IMR-90 (cell line): Measurements from ENCODE around the gene SLC44A5. TPM values are rescaled to one million over a fixed set of nuclear protein-coding genes. Genes with fewer than 3 reads are reported as not detected.

Source experiments
- ATAC-seq: fragments of 200-7000 bp; cut with Tn5 transposase; 2 replicates; pipeline ENCODE4 v1.9.1; 2020; ENCODE audit warnings: low read depth, mild to moderate bottlenecking, moderate library complexity
- BruUV-seq: library from RNA; stranded (reverse); fragments of 400-500 nt; replicated peaks from 2 replicates; lab custom pipeline; 2021; lab: Mats Ljungman, UMichigan
- CTCF ChIA-PET: fragments of 300-600 bp; formaldehyde crosslinking; extraction: SDS; loops from one replicate; lab custom pipeline; 2021; ENCODE audit warnings: antibody characterized with exemption; lab: Yijun Ruan, JAX
- POLR2A ChIA-PET: fragments of 300-600 bp; sonication (Branson Sonifier 250); formaldehyde crosslinking; loops from one replicate; lab custom pipeline; 2022; ENCODE audit warnings: antibody characterized with exemption; ENCODE audit not compliant: unreplicated experiment; lab: Charles Lee
- DNase-seq: peaks from one replicate; pipeline ENCODE4 v3.0.0; 2013
- H2AFZ ChIP-seq: replicated peaks from 2 replicates; pipeline ENCODE3; 2013; ENCODE audit warnings: low read length, mild to moderate bottlenecking; ENCODE audit not compliant: poor library complexity
- H2AK5ac ChIP-seq: 2 replicates; pipeline ENCODE4 v1.6.1; 2013; ENCODE audit warnings: low read depth, low read length, inconsistent platforms
- H2AK9ac ChIP-seq: replicated peaks from 2 replicates; pipeline ENCODE3; 2013; ENCODE audit warnings: mild to moderate bottlenecking, low read depth, low read length, moderate library complexity; ENCODE audit not compliant: poor library complexity
- H2BK120ac ChIP-seq: 2 replicates; pipeline ENCODE4 v1.6.1; 2013; ENCODE audit warnings: low read depth, low read length, inconsistent platforms
- H2BK15ac ChIP-seq: 3 replicates; pipeline ENCODE4 v1.6.1; 2013; ENCODE audit warnings: low read depth, low read length, inconsistent platforms
- H2BK20ac ChIP-seq: 2 replicates; pipeline ENCODE4 v1.6.1; 2013; ENCODE audit warnings: low read depth, mild to moderate bottlenecking, inconsistent platforms, low read length, moderate library complexity
- H2BK5ac ChIP-seq: 2 replicates; pipeline ENCODE4 v1.6.1; 2013; ENCODE audit warnings: mild to moderate bottlenecking, low read depth, low read length, inconsistent platforms; ENCODE audit not compliant: poor library complexity, severe bottlenecking
- H3K14ac ChIP-seq: replicated peaks from 2 replicates; pipeline ENCODE4 v1.6.1; 2013; ENCODE audit warnings: low read depth, low read length, inconsistent platforms
- H3K18ac ChIP-seq: 2 replicates; pipeline ENCODE4 v1.6.1; 2013; ENCODE audit warnings: low read depth, low read length, control low read depth
- H3K23ac ChIP-seq: 2 replicates; pipeline ENCODE4 v1.6.1; 2013; ENCODE audit warnings: low read depth, low read length, inconsistent platforms
- H3K27ac ChIP-seq: 2 replicates; pipeline ENCODE4 v1.5.1; 2013; ENCODE audit warnings: mild to moderate bottlenecking, control low read depth, low read length; ENCODE audit not compliant: insufficient read depth
- H3K27me3 ChIP-seq: 2 replicates; pipeline ENCODE4 v1.6.1; 2013; ENCODE audit warnings: low read length; ENCODE audit not compliant: control insufficient read depth, insufficient read depth
- H3K36me3 ChIP-seq: 2 replicates; pipeline ENCODE4 v1.6.1; 2013; ENCODE audit warnings: low read length, mixed read lengths; ENCODE audit not compliant: control insufficient read depth, insufficient read depth
- H3K4ac ChIP-seq: 2 replicates; pipeline ENCODE4 v1.6.1; 2013; ENCODE audit warnings: low read depth, low read length, inconsistent platforms
- H3K4me1 ChIP-seq: 2 replicates; pipeline ENCODE4 v1.6.1; 2013; ENCODE audit warnings: low read length, mixed read lengths; ENCODE audit not compliant: control insufficient read depth, insufficient read depth
- H3K4me2 ChIP-seq: 2 replicates; pipeline ENCODE4 v1.6.1; 2013; ENCODE audit warnings: low read depth, mild to moderate bottlenecking, control low read depth, low read length, moderate library complexity
- H3K4me3 ChIP-seq: 2 replicates; pipeline ENCODE4 v1.5.1; 2013; ENCODE audit warnings: low read depth, mild to moderate bottlenecking, control low read depth, low read length, moderate library complexity; ENCODE audit not compliant: insufficient read depth
- H3K56ac ChIP-seq: 2 replicates; pipeline ENCODE4 v1.6.1; 2013; ENCODE audit warnings: low read length, inconsistent platforms; ENCODE audit not compliant: insufficient read depth; ENCODE audit errors: extremely low read depth
- H3K79me1 ChIP-seq, 2 experiments: 2 replicates each; pipeline ENCODE4 v1.6.1; 2013; ENCODE audit warnings: low read length in 2 of 2, inconsistent platforms in 1 of 2, low read depth in 1 of 2
- H3K9ac ChIP-seq: 2 replicates; pipeline ENCODE4 v1.6.1; 2013; ENCODE audit warnings: low read depth, low read length, control low read depth
- H3K9me1 ChIP-seq: 2 replicates; pipeline ENCODE4 v1.6.1; 2013; ENCODE audit warnings: low read length, inconsistent platforms; ENCODE audit not compliant: insufficient read depth
- H3K9me3 ChIP-seq: 2 replicates; pipeline ENCODE4 v1.6.1; 2013; ENCODE audit warnings: low read length; ENCODE audit not compliant: control insufficient read depth, insufficient read depth
- H4K20me1 ChIP-seq: 2 replicates; pipeline ENCODE4 v1.6.1; 2013; ENCODE audit warnings: low read length, inconsistent platforms; ENCODE audit not compliant: insufficient read depth
- H4K5ac ChIP-seq: 2 replicates; pipeline ENCODE4 v1.6.1; 2013; ENCODE audit warnings: mild to moderate bottlenecking, low read depth, low read length, control low read depth
- H4K8ac ChIP-seq, 2 experiments: 2 replicates each; pipeline ENCODE4 v1.6.1; 2013; ENCODE audit warnings: low read depth in 2 of 2, low read length in 2 of 2, control low read depth in 1 of 2, inconsistent platforms in 1 of 2
- H4K91ac ChIP-seq: 2 replicates; pipeline ENCODE4 v1.6.1; 2013; ENCODE audit warnings: low read depth, low read length, inconsistent platforms; ENCODE audit not compliant: insufficient read depth
- BHLHE40 ChIP-seq: fragments of 150-350 bp; IDR thresholded peaks from 2 replicates; pipeline ENCODE4 v1.6.1; 2016; ENCODE audit warnings: mild to moderate bottlenecking, low read depth, low read length
- CEBPB ChIP-seq: IDR thresholded peaks from 2 replicates; pipeline ENCODE4 v1.6.1; 2012; ENCODE audit warnings: low read depth, low read length, improper control_type of control experiment
- CHD1 ChIP-seq: IDR thresholded peaks from 2 replicates; pipeline ENCODE4 v1.6.1; 2012; ENCODE audit warnings: low read depth, low read length, improper control_type of control experiment
- FOS ChIP-seq: fragments of 150-350 bp; IDR thresholded peaks from 2 replicates; pipeline ENCODE4 v1.6.1; 2016; ENCODE audit warnings: low read depth, low read length
- MAFK ChIP-seq: IDR thresholded peaks from 2 replicates; pipeline ENCODE4 v1.6.1; 2012; ENCODE audit warnings: low read depth, low read length, improper control_type of control experiment
- MAZ ChIP-seq: IDR thresholded peaks from 2 replicates; pipeline ENCODE4 v1.6.1; 2012; ENCODE audit warnings: low read depth, mild to moderate bottlenecking, low read length, improper control_type of control experiment, moderate library complexity, borderline replicate concordance
- MXI1 ChIP-seq: IDR thresholded peaks from 2 replicates; pipeline ENCODE4 v1.6.1; 2012; ENCODE audit warnings: low read depth, mild to moderate bottlenecking, low read length, moderate library complexity, borderline replicate concordance
- NFE2L2 ChIP-seq: fragments of 150-350 bp; IDR thresholded peaks from 2 replicates; pipeline ENCODE4 v1.6.1; 2016; ENCODE audit warnings: low read depth, mild to moderate bottlenecking, low read length
- POLR2A ChIP-seq: IDR thresholded peaks from 2 replicates; pipeline ENCODE4 v1.6.1; 2012; ENCODE audit warnings: mild to moderate bottlenecking, low read depth, low read length
- RAD21 ChIP-seq: IDR thresholded peaks from 2 replicates; pipeline ENCODE4 v1.6.1; 2012; ENCODE audit warnings: low read length, improper control_type of control experiment
- RCOR1 ChIP-seq: IDR thresholded peaks from 2 replicates; pipeline ENCODE4 v1.6.1; 2012; ENCODE audit warnings: mild to moderate bottlenecking, low read length, improper control_type of control experiment; ENCODE audit not compliant: insufficient replicate concordance
- RFX5 ChIP-seq: IDR thresholded peaks from 2 replicates; pipeline ENCODE4 v1.8.0; 2012; ENCODE audit warnings: low read depth, mild to moderate bottlenecking, low read length, moderate library complexity
- SMC3 ChIP-seq: fragments of 150-350 bp; IDR thresholded peaks from 2 replicates; pipeline ENCODE4 v1.6.1; 2016; ENCODE audit warnings: low read depth, mild to moderate bottlenecking, antibody characterized with exemption, low read length, moderate library complexity
- WGBS, 2 experiments: methylation state at CpG; one replicate each; pipeline versions ENCODE4 v1.1.5 to v1.1.7; 2013; ENCODE audit warnings: missing lambda C conversion rate in 2 of 2; ENCODE audit not compliant: insufficient read length in 1 of 2; ENCODE audit errors: extremely low coverage in 2 of 2; 5-methylcytosine and 5-hydroxymethylcytosine counted together
- dilution Hi-C: fragments of 300-500 bp; cut with HindIII; formaldehyde crosslinking; loops from one replicate; pipeline ENCODE4 v1.14.3; 2018; ENCODE audit warnings: low sequenced_read_pairs; ENCODE audit not compliant: unreplicated experiment
- in situ Hi-C: fragments of 300-500 bp; cut with MboI; formaldehyde crosslinking; loops from 3 replicates; pipeline ENCODE4 v1.14.3; 2019; ENCODE audit warnings: low sequenced_read_pairs, inconsistent platforms, mixed read lengths
- intact Hi-C: fragments of 100-400 bp; cut with micrococcal nuclease; formaldehyde crosslinking; loops from 2 replicates; pipeline ENCODE4 v1.10.0; 2022
- polyA plus RNA-seq, 3 experiments: library from polyadenylated mRNA; depleted of rRNA; stranded (reverse); fragments of >200 nt; gene quantifications; 2 replicates each; pipeline ENCODE4 v1.2.3, GENCODE V29; 2012; ENCODE audit warnings: low replicate concordance in 1 of 3
- total RNA-seq: library from RNA; depleted of rRNA; stranded (reverse); fragments of >200 nt; gene quantifications from 2 replicates; pipeline ENCODE4 v1.2.3, GENCODE V29; 2012
- TF ChIP-seq, protein P1 (sequence below): conservative IDR thresholded peaks from 2 replicates; pipeline ENCODE4 v1.5.1; 2012; ENCODE audit warnings: mild to moderate bottlenecking, low read depth, low read length, improper control_type of control experiment
- TF ChIP-seq, protein P2 (sequence below): fragments of 150-350 bp; IDR thresholded peaks from 2 replicates; pipeline ENCODE4 v1.6.1; 2016; ENCODE audit warnings: low read depth, mild to moderate bottlenecking, low read length, moderate library complexity, borderline replicate concordance
- TF ChIP-seq, protein P3 (sequence below): fragments of 150-350 bp; IDR thresholded peaks from 2 replicates; pipeline ENCODE4 v1.6.1; 2017; ENCODE audit warnings: mild to moderate bottlenecking, antibody characterized with exemption, low read length, low read depth

The SLC44A5 gene
- total and polyA plus RNA-seq, 2 of the 4 experiments (the other 2 are of a cell fraction) = under 0.01 TPM; not detected in 1

DNA sequence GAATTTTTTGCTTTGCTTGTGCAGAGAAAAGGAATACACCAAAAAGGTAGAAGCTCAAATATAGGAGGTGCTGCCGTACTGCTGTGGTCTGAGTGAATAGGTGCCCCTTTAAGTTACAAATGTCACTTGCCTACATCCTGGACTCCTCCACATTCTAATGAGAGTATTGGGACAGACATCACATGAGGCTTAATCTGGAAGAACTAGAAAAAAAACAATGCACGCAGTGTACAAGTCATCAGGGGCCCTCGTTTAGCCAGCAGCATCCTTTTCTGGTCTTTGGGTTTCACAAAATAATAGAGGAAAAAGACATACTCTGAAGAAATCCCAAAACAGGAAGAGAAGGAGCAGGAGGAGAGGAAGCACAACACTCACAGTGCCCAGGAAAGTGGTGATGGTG, 89.3 kb downstream of the SLC44A5 start:
- H3K23ac ChIP-seq = no peak overlapping the region
- H3K27ac ChIP-seq = no peak overlapping the region
- no peak overlapping the region for H2BK5ac ChIP-seq
- no peak overlapping the region for H2AK9ac ChIP-seq
- ATAC-seq (no peak), DNase-seq (no peak)
- intact Hi-C loops (no loop called here), dilution Hi-C loops (no loop called here), in situ Hi-C loops (no loop called here)
- H3K4me1 ChIP-seq = no peaks in the 10 kb centered on the region
- H3K4ac ChIP-seq = no peak overlapping the region
- H3K18ac ChIP-seq = no peak overlapping the region
- H3K9me1 ChIP-seq = no peaks in the 10 kb centered on the region
- no peak overlapping the region for H4K5ac ChIP-seq
- no peak overlapping the region for H2AK5ac ChIP-seq
- no peaks in the 10 kb centered on the region for H4K20me1 ChIP-seq
- no CpG with 5 or more reads among the region's 3 CpGs for WGBS, 2 experiments
- no peak overlapping the region for H2AFZ ChIP-seq
- H3K4me3 ChIP-seq = no peak overlapping the region
- BruUV-seq = no TSS peak
- no peaks in the 10 kb centered on the region for H3K36me3 ChIP-seq
- no peak overlapping the region for H4K91ac ChIP-seq
- H2BK15ac ChIP-seq = no peak overlapping the region
- no peaks in the 10 kb centered on the region; the same call in 1 of the 2 replicates for H3K9me3 ChIP-seq
- H3K27me3 ChIP-seq = no peaks in the 10 kb centered on the region
- H3K79me1 ChIP-seq = no peaks in the 10 kb centered on the region
- CTCF ChIA-PET = no interaction called here
- H4K8ac ChIP-seq = no peak overlapping the region
- H2BK120ac ChIP-seq = no peak overlapping the region
- POLR2A ChIA-PET = no interaction called here
- H3K14ac ChIP-seq = no peak overlapping the region
- H3K56ac ChIP-seq = no peak overlapping the region
- H3K4me2 ChIP-seq = no peak overlapping the region
- H3K9ac ChIP-seq = no peak overlapping the region
- no peak overlapping the region for H2BK20ac ChIP-seq
- TF ChIP-seq RFX5 (no peak), SMC3 (no peak), CHD1 (no peak), MAFK (no peak), MAZ (no peak), RAD21 (no peak), MXI1 (no peak), FOS (no peak), BHLHE40 (no peak), CEBPB (no peak), RCOR1 (no peak), NFE2L2 (no peak), POLR2A (no peak)
- TF ChIP-seq, protein P1, sequence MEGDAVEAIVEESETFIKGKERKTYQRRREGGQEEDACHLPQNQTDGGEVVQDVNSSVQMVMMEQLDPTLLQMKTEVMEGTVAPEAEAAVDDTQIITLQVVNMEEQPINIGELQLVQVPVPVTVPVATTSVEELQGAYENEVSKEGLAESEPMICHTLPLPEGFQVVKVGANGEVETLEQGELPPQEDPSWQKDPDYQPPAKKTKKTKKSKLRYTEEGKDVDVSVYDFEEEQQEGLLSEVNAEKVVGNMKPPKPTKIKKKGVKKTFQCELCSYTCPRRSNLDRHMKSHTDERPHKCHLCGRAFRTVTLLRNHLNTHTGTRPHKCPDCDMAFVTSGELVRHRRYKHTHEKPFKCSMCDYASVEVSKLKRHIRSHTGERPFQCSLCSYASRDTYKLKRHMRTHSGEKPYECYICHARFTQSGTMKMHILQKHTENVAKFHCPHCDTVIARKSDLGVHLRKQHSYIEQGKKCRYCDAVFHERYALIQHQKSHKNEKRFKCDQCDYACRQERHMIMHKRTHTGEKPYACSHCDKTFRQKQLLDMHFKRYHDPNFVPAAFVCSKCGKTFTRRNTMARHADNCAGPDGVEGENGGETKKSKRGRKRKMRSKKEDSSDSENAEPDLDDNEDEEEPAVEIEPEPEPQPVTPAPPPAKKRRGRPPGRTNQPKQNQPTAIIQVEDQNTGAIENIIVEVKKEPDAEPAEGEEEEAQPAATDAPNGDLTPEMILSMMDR = no peak
- TF ChIP-seq, protein P2, sequence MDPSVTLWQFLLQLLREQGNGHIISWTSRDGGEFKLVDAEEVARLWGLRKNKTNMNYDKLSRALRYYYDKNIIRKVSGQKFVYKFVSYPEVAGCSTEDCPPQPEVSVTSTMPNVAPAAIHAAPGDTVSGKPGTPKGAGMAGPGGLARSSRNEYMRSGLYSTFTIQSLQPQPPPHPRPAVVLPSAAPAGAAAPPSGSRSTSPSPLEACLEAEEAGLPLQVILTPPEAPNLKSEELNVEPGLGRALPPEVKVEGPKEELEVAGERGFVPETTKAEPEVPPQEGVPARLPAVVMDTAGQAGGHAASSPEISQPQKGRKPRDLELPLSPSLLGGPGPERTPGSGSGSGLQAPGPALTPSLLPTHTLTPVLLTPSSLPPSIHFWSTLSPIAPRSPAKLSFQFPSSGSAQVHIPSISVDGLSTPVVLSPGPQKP = no peak
- TF ChIP-seq, protein P3, sequence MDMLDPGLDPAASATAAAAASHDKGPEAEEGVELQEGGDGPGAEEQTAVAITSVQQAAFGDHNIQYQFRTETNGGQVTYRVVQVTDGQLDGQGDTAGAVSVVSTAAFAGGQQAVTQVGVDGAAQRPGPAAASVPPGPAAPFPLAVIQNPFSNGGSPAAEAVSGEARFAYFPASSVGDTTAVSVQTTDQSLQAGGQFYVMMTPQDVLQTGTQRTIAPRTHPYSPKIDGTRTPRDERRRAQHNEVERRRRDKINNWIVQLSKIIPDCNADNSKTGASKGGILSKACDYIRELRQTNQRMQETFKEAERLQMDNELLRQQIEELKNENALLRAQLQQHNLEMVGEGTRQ = no peak
